NB4 (cell line): ENCODE measurements around the gene CBLN1.
"Not testable (repeated sequence)": the region's sequence is repeated elsewhere in the genome, so short reads cannot be mapped to it uniquely, and the experiment has no call there.

Experiments
- CTCF ChIP-seq: IDR thresholded peaks from one replicate; pipeline ENCODE4 v1.5.1; 2012; ENCODE audit warnings: low read depth, low read length
- MYC ChIP-seq: IDR thresholded peaks from 2 replicates; pipeline ENCODE4 v1.6.1; 2011; ENCODE audit warnings: low read depth, low read length
- POLR2A ChIP-seq: IDR thresholded peaks from 2 replicates; pipeline ENCODE4 v1.6.1; 2011; ENCODE audit warnings: mild to moderate bottlenecking; ENCODE audit not compliant: insufficient read length; ENCODE audit errors: extremely low read depth

- not testable (repeated sequence) for TF ChIP-seq CTCF, MYC, POLR2A
These were observed 53.3 kb downstream of the CBLN1 start for GRCh38 chr16:49228335-49228734.
